Measurements from ENCODE around the gene LRRC27.
A peak's percentile ranks its signal among the peaks of the same experiment; 100 is the strongest.

The LRRC27 gene

DNA sequence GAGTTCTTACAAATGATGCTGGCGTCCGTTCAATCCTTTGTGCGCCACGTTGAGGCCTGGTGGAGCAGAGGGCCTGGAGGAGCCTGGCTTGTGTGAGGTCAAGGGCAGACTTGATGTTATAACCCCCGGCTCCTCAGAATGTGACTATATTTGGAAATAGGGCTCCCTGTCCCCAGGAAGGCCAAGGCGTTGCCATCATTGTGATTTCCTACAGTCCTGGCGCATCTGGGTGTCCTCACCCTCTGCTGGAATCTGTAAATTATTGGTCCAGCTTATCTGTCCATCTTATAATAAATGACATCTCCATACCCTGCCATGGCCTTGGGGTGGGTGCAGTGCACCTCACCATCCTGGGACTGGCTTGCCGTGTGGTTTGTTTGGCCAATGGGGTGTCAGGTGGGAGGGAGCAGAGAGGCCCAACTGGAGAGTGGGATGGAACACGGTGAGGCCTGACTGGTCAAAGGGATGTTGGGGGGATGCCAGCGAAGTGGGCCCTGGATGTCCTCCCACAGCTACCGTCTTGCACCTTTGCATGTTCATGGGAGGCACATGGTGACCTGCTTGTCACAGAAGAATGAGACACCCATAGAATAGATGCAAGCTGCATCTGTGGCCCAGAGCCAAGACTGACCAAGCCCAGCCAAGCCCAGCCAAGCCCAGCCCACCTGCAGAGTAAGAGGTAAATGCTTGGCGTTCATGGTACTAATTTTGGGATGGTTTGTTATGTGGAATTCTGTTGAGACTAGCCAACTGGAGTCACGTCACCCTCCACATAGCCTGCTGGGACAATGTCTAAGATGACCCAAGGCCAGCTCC lies 11.1 kb upstream of the LRRC27 start:
- Mint-ChIP-seq H3K9me3 (no peaks in the 10 kb centered on the region), H3K27ac (no peak overlapping the region)

DNA sequence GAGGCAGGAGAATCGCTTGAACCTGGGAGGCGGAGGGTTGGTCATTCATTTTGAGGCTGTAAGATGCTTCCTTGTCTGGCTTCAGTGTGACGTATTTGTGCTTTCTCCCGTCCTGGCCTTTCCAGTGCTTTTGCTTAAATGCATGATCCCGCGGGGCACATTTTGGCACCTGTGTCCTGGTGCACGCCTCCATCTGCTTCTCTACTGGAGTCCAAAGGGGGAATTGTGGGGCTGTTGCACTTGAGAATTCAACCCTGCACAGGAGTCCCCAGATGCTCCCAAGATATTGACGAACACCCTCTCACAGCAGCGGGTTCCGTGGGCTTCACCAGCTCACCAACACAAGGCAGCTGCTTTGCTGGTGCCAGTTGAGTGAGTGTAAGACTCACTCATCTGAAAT lies 10.3 kb upstream of the LRRC27 start:
- H3K9me3 Mint-ChIP-seq, result no peaks in the 10 kb centered on the region
- H3K36me3 Mint-ChIP-seq (ENCODE audit: low read depth), result peaks cover 25% of the 10 kb centered on the region
- no peak overlapping the region for H3K27ac Mint-ChIP-seq
- H3K4me1 Mint-ChIP-seq (ENCODE audit: low read depth), result peaks cover 34% of the 10 kb centered on the region
- H3K27me3 Mint-ChIP-seq, result no peaks in the 10 kb centered on the region
- H3K4me3 Mint-ChIP-seq, result no peak overlapping the region
- DNase-seq, result no peak

More for the DNA sequence above, 11.1 kb upstream of the LRRC27 start:
- Mint-ChIP-seq H3K4me3 (no peak overlapping the region), H3K4me1 (ENCODE audit: low read depth) (peaks cover 25% of the 10 kb centered on the region), H3K27me3 (no peaks in the 10 kb centered on the region), H3K36me3 (ENCODE audit: low read depth) (peaks cover 16% of the 10 kb centered on the region)
- DNase-seq, result no peak

DNA sequence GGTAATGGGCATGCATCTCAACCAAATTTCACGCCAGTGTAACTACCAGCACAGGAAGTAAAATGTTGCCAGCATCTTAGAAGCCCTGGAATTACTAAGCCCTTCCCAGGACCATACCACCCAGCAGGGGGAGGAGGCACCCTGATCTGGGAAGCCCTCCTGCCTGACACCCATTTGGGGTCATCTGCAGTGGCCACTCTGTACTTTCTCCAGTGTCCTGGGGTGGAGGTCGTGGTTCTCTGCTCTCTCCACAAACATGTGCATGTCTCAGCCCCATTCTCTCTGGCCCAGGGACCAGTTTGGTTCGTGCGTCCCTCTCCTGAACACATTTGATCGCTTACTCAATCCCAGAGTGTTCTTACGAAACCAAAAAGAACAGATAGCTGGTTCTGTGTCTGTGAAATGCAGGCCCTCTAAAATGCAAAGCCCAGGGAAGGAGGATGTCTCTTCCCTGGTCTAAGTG lies 9.4 kb upstream of the LRRC27 start:
- no peak for DNase-seq
- Mint-ChIP-seq H3K36me3 (ENCODE audit: low read depth) (peaks cover 33% of the 10 kb centered on the region), H3K27ac (no peak overlapping the region)

DNA sequence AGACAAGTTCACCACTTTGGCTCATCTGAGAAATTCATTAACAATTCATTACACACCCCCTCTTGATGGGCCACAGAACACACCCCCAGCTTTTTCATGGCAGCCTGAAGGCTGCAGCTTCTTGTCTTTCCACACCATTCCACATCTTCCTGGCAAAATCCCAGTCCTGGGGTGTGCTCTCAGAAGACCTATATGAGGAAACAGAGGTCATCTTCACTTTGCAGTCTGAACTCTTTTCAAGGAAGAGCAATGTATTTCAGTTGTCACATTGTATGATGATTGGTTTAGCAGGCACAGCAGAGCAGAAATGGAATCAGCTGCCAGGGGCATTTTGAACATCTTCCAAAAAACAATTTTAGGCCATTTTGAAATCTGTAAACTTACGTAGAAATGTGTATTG lies 7.8 kb upstream of the LRRC27 start:
- H3K4me1 Mint-ChIP-seq (ENCODE audit: low read depth), result peaks cover 56% of the 10 kb centered on the region
- H3K27ac Mint-ChIP-seq, result no peak overlapping the region
- peaks cover 46% of the 10 kb centered on the region for H3K36me3 Mint-ChIP-seq (ENCODE audit: low read depth)
- no peak for DNase-seq
- no peak overlapping the region for H3K4me3 Mint-ChIP-seq
- peaks cover 5% of the 10 kb centered on the region for H3K9me3 Mint-ChIP-seq
- no peaks in the 10 kb centered on the region for H3K27me3 Mint-ChIP-seq

More for the DNA sequence above, 9.4 kb upstream of the LRRC27 start:
- H3K4me3 Mint-ChIP-seq, result no peak overlapping the region
- H3K9me3 Mint-ChIP-seq, result peaks cover 2% of the 10 kb centered on the region
- peaks cover 42% of the 10 kb centered on the region for H3K4me1 Mint-ChIP-seq (ENCODE audit: low read depth)
- H3K27me3 Mint-ChIP-seq, result no peaks in the 10 kb centered on the region

- no peaks in the 10 kb centered on the region for H3K27me3 Mint-ChIP-seq
- H3K4me1 Mint-ChIP-seq (ENCODE audit: low read depth), result peaks cover 55% of the 10 kb centered on the region
Observed at GRCh38 chr10:132326344-132326889, 5.6 kb upstream of the LRRC27 start.

DNA sequence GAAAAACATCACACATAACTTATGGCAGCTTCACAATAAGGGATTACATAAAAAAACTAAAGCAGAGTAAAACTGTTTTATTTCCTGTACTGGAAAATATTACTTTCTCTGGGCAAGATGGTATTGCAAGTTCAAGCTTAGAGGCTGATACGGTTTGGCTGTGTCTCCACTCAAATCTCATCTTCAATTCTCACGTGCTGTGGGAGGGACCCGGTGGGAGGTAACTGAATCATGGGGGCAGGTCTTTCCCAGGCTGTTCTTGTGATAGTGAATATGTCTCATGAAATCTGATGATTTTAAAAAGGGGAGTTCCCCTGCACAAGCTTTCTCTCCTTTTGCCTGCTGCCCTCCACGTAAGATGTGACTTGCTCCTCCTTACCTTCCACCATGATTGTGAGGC lies 5.1 kb upstream of the LRRC27 start:
- Mint-ChIP-seq H3K9me3 (peaks cover 5% of the 10 kb centered on the region), H3K4me3 (peak overlapping the region; percentile 34), H3K27ac (peak overlapping the region; percentile 84), H3K27me3 (no peaks in the 10 kb centered on the region), H3K36me3 (ENCODE audit: low read depth) (peaks cover 65% of the 10 kb centered on the region), H3K4me1 (ENCODE audit: low read depth) (peaks cover 56% of the 10 kb centered on the region)
- peak; percentile 71 for DNase-seq

More at GRCh38 chr10:132326344-132326889, 5.6 kb upstream of the LRRC27 start:
- Mint-ChIP-seq H3K4me3 (no peak overlapping the region), H3K27ac (peak overlapping the region; percentile 84), H3K36me3 (ENCODE audit: low read depth) (peaks cover 65% of the 10 kb centered on the region), H3K9me3 (peaks cover 5% of the 10 kb centered on the region)
- no peak for DNase-seq

DNA sequence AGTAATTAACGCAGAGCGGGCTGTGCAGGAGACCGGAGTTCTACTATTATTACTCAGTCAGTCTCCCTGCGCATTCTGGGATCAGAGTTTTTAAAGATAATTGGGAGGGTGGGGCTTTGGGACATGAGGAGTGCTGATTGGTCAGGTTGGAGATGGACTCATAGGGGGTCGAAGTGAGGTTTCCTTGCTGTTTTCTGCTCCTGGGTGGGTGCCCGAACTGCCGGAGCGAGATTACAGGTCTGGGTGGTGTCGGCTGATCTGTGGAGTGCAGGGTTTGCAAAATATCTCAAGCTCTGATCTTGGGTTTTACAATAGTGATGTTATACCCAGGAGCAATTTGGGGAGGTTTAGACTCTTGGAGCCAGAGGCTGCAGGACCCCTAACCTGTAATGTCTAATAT lies 3.9 kb upstream of the LRRC27 start:
- H3K27ac Mint-ChIP-seq, result peak overlapping the region; percentile 71
- peaks cover 5% of the 10 kb centered on the region for H3K9me3 Mint-ChIP-seq
- peak overlapping the region; percentile 10 for H3K4me3 Mint-ChIP-seq
- H3K27me3 Mint-ChIP-seq, result no peaks in the 10 kb centered on the region
- H3K36me3 Mint-ChIP-seq (ENCODE audit: low read depth), result peaks cover 65% of the 10 kb centered on the region
- peaks cover 63% of the 10 kb centered on the region for H3K4me1 Mint-ChIP-seq (ENCODE audit: low read depth)
- no peak for DNase-seq

- DNase-seq, result no peak
- peak overlapping the region; percentile 87 for H3K4me3 Mint-ChIP-seq
- H3K4me1 Mint-ChIP-seq (ENCODE audit: low read depth), result peaks cover 69% of the 10 kb centered on the region
- peak overlapping the region; percentile 7 for H3K27ac Mint-ChIP-seq
- peaks cover 5% of the 10 kb centered on the region for H3K9me3 Mint-ChIP-seq
- no peaks in the 10 kb centered on the region for H3K27me3 Mint-ChIP-seq
- H3K36me3 Mint-ChIP-seq (ENCODE audit: low read depth), result peaks cover 64% of the 10 kb centered on the region
Observed at GRCh38 chr10:132328738-132329137, 3.3 kb upstream of the LRRC27 start.

DNA sequence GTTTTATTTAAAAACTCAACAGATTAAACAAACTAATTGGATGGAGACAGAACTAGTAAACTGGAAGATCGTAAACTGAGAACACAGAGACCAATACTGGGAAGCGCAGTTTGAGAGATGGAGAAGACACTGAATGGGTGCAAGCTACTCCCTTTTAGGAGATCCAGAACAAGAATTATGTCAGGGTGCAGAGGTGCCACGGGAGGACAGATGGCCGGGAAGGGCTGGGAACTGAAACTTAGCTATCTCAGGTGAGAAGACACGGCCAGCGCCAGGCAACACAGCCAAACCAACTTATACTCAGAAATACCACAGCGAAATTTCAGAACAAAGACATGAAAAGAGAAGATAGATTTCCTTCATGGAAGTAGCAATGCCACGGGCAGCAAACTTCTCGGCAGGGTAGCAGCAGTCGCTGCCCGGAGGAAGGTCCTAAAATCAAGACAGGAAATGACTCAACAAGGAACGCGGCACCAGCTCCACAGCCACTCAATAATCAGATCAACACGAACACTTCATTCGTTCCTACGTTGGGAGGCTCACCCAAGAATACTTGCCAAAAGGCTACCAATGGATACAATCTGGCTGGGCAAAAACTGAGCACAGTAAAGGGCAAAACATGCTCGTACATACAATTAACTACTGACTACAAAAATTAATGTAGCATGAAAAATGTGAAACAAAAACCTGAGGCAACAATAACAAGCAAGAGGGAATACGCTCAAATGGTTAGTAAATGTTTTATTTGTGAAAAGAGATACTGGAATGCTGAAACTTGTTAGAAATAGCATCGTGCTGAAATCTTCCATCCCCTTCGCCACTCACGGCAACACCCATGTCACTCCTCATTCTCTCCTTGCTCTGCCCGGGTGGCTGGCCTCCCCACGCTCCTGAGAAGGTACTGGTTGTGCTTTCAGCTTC lies 2.2 kb upstream of the LRRC27 start:
- DNase-seq, result no peak
- peak overlapping the region; percentile 96 for H3K27ac Mint-ChIP-seq
- H3K27me3 Mint-ChIP-seq, result no peaks in the 10 kb centered on the region
- peaks cover 5% of the 10 kb centered on the region for H3K9me3 Mint-ChIP-seq
- H3K4me3 Mint-ChIP-seq, result peak overlapping the region; percentile 87
- H3K36me3 Mint-ChIP-seq (ENCODE audit: low read depth), result peaks cover 58% of the 10 kb centered on the region
- H3K4me1 Mint-ChIP-seq (ENCODE audit: low read depth), result peaks cover 70% of the 10 kb centered on the region

GRCh38 chr10:132330486-132330833 lies 1.5 kb upstream of the LRRC27 start:
- DNase-seq, result no peak
- peaks cover 66% of the 10 kb centered on the region for H3K4me1 Mint-ChIP-seq (ENCODE audit: low read depth)
- peaks cover 53% of the 10 kb centered on the region for H3K36me3 Mint-ChIP-seq (ENCODE audit: low read depth)
- peaks cover 5% of the 10 kb centered on the region for H3K9me3 Mint-ChIP-seq
- peak overlapping the region; percentile 87 for H3K4me3 Mint-ChIP-seq
- no peaks in the 10 kb centered on the region for H3K27me3 Mint-ChIP-seq
- H3K27ac Mint-ChIP-seq, result peak overlapping the region; percentile 96

- peaks cover 34% of the 10 kb centered on the region for H3K36me3 Mint-ChIP-seq (ENCODE audit: low read depth)
- peak overlapping the region; percentile 87 for H3K4me3 Mint-ChIP-seq
- peaks cover 3% of the 10 kb centered on the region for H3K9me3 Mint-ChIP-seq
- peaks cover 66% of the 10 kb centered on the region for H3K4me1 Mint-ChIP-seq (ENCODE audit: low read depth)
- DNase-seq, result no peak
- peak overlapping the region; percentile 96 for H3K27ac Mint-ChIP-seq
- no peaks in the 10 kb centered on the region for H3K27me3 Mint-ChIP-seq
Observed at GRCh38 chr10:132332433-132332754, 401 bp downstream of the LRRC27 start.

GRCh38 chr10:132333386-132333785 lies 1.4 kb downstream of the LRRC27 start:
- H3K36me3 Mint-ChIP-seq (ENCODE audit: low read depth), result peaks cover 26% of the 10 kb centered on the region
- H3K4me3 Mint-ChIP-seq, result peak overlapping the region; percentile 35

GRCh38 chr10:132334631-132335188 lies 2.7 kb downstream of the LRRC27 start:
- H3K27ac Mint-ChIP-seq, result no peak overlapping the region
- no peaks in the 10 kb centered on the region for H3K9me3 Mint-ChIP-seq
- no peaks in the 10 kb centered on the region for H3K27me3 Mint-ChIP-seq
- H3K36me3 Mint-ChIP-seq (ENCODE audit: low read depth), result peaks cover 18% of the 10 kb centered on the region
- no peak overlapping the region for H3K4me3 Mint-ChIP-seq
- H3K4me1 Mint-ChIP-seq (ENCODE audit: low read depth), result peaks cover 48% of the 10 kb centered on the region
- no peak for DNase-seq

More at GRCh38 chr10:132333386-132333785, 1.4 kb downstream of the LRRC27 start:
- no peak overlapping the region for H3K27ac Mint-ChIP-seq
- H3K4me1 Mint-ChIP-seq (ENCODE audit: low read depth), result peaks cover 59% of the 10 kb centered on the region
- no peaks in the 10 kb centered on the region for H3K27me3 Mint-ChIP-seq
- H3K9me3 Mint-ChIP-seq, result no peaks in the 10 kb centered on the region
- DNase-seq, result no peak
